Breast epithelium (tissue), 4 donors: ENCODE measurements around the gene FSTL3. TPM values are rescaled to one million over a fixed set of nuclear protein-coding genes. Genes with fewer than 3 reads are reported as not detected.

Experiments used
- DNase-seq, 2 donors: peaks; one replicate each; pipeline ENCODE4 v3.0.0-alpha.2; 2019; ENCODE audit warnings: low spot score in 2 of 2
- H3K27ac ChIP-seq, 2 donors: fragments of 200-600 bp; sonication (generic) in 1 of 2; one replicate each; pipeline ENCODE4 v1.5.1; 2016 to 2019; ENCODE audit warnings: mild to moderate bottlenecking in 1 of 2
- H3K27me3 ChIP-seq, 2 donors: fragments of 200-600 bp; sonication (generic) in 1 of 2; one replicate each; pipeline versions ENCODE4 v1.5.1 to v1.6.0; 2017 to 2019; ENCODE audit warnings: control low read depth in 1 of 2, mild to moderate bottlenecking in 1 of 2
- H3K36me3 ChIP-seq: fragments of 200-600 bp; one replicate; pipeline ENCODE4 v1.5.1; 2019
- H3K4me1 ChIP-seq, 2 donors: fragments of 200-600 bp; sonication (generic); one replicate each; pipeline ENCODE4 v1.5.1; 2016 to 2019; ENCODE audit warnings: control low read depth in 1 of 2
- H3K4me3 ChIP-seq, 3 donors: fragments of 200-600 bp; sonication (generic); 1 replicate in 2 of 3; 2 replicates in 1 of 3; pipeline ENCODE4 v1.5.1; 2016 to 2019; ENCODE audit warnings: mild to moderate bottlenecking in 3 of 3, moderate library complexity in 2 of 3
- H3K9me3 ChIP-seq, 2 donors: fragments of 200-600 bp; sonication (generic) in 1 of 2; one replicate each; pipeline ENCODE4 v1.5.1; 2016 to 2019; ENCODE audit warnings: control low read depth in 1 of 2
- POLR2A ChIP-seq: fragments of 450-650 bp; IDR thresholded peaks from one replicate; pipeline ENCODE4 v1.6.1; 2016; ENCODE audit warnings: antibody characterized with exemption, mild to moderate bottlenecking, moderate library complexity
- POLR2AphosphoS5 ChIP-seq, 3 donors: sonication (generic); formaldehyde crosslinking; IDR thresholded peaks; one replicate each; pipeline ENCODE4 v1.6.1; 2017; ENCODE audit warnings: antibody characterized with exemption in 3 of 3
- intact Hi-C: fragments of 100-400 bp; cut with DNase I; formaldehyde crosslinking; loops from one replicate; pipeline ENCODE4 v1.15.1; 2023; ENCODE audit warnings: low total_unique reads
- total RNA-seq, 3 donors: library from RNA; depleted of rRNA; stranded (reverse); fragments of >200 nt; gene quantifications; one replicate each; pipeline ENCODE4 v1.1.0, GENCODE V29; 2016
- TF ChIP-seq, protein P1 (sequence below), 3 donors: fragments of 450-650 bp; IDR thresholded peaks; one replicate each; pipeline ENCODE4 v1.5.1; 2016 to 2017; ENCODE audit warnings: antibody characterized with exemption in 3 of 3, mild to moderate bottlenecking in 3 of 3, moderate library complexity in 3 of 3

Gene FSTL3
- total RNA-seq, 3 donors from 2014 or later: 37.8 to 198 (median 111) TPM

DNA sequence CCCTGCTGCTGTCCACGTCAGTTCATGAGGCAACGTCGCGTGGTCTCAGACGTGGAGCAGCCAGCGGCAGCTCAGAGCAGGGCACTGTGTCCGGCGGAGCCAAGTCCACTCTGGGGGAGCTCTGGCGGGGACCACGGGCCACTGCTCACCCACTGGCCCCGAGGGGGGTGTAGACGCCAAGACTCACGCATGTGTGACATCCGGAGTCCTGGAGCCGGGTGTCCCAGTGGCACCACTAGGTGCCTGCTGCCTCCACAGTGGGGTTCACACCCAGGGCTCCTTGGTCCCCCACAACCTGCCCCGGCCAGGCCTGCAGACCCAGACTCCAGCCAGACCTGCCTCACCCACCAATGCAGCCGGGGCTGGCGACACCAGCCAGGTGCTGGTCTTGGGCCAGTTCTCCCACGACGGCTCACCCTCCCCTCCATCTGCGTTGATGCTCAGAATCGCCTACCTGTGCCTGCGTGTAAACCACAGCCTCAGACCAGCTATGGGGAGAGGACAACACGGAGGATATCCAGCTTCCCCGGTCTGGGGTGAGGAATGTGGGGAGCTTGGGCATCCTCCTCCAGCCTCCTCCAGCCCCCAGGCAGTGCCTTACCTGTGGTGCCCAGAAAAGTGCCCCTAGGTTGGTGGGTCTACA lies 6.6 kb downstream of the FSTL3 start:
- no peak overlapping the region for H3K27ac ChIP-seq
- intact Hi-C loops: no loop called here
- TF ChIP-seq, protein P1, sequence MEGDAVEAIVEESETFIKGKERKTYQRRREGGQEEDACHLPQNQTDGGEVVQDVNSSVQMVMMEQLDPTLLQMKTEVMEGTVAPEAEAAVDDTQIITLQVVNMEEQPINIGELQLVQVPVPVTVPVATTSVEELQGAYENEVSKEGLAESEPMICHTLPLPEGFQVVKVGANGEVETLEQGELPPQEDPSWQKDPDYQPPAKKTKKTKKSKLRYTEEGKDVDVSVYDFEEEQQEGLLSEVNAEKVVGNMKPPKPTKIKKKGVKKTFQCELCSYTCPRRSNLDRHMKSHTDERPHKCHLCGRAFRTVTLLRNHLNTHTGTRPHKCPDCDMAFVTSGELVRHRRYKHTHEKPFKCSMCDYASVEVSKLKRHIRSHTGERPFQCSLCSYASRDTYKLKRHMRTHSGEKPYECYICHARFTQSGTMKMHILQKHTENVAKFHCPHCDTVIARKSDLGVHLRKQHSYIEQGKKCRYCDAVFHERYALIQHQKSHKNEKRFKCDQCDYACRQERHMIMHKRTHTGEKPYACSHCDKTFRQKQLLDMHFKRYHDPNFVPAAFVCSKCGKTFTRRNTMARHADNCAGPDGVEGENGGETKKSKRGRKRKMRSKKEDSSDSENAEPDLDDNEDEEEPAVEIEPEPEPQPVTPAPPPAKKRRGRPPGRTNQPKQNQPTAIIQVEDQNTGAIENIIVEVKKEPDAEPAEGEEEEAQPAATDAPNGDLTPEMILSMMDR (IDR thresholded peaks at IDR 0.05): no peak

DNA sequence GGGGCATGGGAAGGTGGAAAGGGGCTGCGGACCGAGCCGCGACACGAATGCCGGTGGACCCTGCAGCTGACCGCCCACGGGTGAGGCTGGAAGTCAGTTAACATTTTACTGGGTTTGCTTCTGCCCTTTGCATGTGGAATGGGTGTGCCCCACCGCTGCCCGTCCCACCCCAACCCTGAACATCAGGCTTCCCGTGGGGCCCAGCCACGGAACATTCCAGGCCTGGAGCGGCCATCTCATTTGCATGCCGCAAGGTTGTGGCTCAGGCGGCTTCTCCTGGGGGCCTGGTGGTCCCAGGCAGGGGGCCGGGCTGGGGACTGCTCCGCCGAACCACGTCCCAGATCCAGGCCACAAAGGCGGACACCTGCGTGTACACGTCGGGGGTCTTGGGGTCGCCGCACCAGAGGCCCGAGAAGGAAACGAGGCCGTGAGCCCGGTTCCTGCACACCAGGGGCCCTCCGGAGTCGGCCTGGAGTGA lies 9.3 kb downstream of the FSTL3 start:
- H3K9me3 ChIP-seq: no peaks in the 10 kb centered on the region
- H3K27me3 ChIP-seq: no peaks in the 10 kb centered on the region
- no peak for DNase-seq
- no peaks in the 10 kb centered on the region for H3K36me3 ChIP-seq
- no peak overlapping the region for H3K4me3 ChIP-seq
- no peaks in the 10 kb centered on the region for H3K4me1 ChIP-seq
- no peak overlapping the region for H3K27ac ChIP-seq
- intact Hi-C loops: no loop called here
- TF ChIP-seq POLR2AphosphoS5 (IDR thresholded peaks at IDR 0.05) (no peak), POLR2A (no peak)
- TF ChIP-seq, protein P1 (IDR thresholded peaks at IDR 0.05): no peak

More for the DNA sequence above, 6.6 kb downstream of the FSTL3 start:
- no peak overlapping the region for H3K4me3 ChIP-seq
- no peaks in the 10 kb centered on the region for H3K9me3 ChIP-seq
- peak in 1 of 2 donors; percentile 47 for DNase-seq
- no peaks in the 10 kb centered on the region for H3K36me3 ChIP-seq
- H3K4me1 ChIP-seq: peaks cover 2 to 5% of the 10 kb centered on the region in 2 donors
- H3K27me3 ChIP-seq: no peaks in the 10 kb centered on the region

DNA sequence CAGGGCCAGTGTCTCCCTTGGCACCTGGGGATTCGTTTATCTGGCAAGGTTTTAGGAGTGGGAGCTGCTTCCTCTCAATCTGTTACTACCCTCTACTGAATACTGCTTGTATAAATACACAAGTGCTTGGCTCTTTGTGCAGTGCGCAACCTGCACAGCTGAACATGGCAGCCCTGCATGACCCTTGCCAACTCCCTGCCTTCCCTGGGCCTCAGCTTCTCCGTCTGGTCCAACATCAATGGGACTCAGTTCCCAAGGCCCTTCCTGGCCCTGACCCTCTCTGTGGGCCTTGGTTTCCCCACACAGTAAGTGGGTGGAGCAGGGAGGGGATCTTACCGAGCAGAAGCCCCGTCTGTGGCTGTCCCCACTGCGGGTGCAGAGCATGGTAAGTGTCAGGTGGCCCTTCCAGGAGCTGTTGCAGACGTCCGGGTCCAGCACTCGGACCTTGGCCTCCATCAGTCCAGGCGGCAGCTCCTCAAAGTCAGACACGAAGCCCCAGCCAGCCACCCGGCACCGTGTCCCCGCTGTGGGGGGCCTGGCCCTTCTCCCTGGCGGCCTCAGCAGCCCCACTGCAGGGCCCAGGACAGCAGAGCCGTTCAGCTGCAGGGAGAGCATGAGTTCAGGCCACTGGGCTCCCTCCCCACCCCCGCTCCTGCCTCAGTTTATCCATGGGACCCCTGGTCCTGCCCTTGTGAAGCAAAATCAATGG lies 10.6 kb downstream of the FSTL3 start:
- Histone ChIP-seq H3K27me3 (no peaks in the 10 kb centered on the region), H3K4me3 (no peak overlapping the region), H3K36me3 (no peaks in the 10 kb centered on the region), H3K4me1 (no peaks in the 10 kb centered on the region), H3K9me3 (no peaks in the 10 kb centered on the region), H3K27ac (no peak overlapping the region)
- intact Hi-C loops: no loop called here
- no peak for DNase-seq
- no peak for TF ChIP-seq POLR2AphosphoS5 (IDR thresholded peaks at IDR 0.05)
- TF ChIP-seq POLR2A: no peak
- TF ChIP-seq, protein P1 (IDR thresholded peaks at IDR 0.05): no peak

DNA sequence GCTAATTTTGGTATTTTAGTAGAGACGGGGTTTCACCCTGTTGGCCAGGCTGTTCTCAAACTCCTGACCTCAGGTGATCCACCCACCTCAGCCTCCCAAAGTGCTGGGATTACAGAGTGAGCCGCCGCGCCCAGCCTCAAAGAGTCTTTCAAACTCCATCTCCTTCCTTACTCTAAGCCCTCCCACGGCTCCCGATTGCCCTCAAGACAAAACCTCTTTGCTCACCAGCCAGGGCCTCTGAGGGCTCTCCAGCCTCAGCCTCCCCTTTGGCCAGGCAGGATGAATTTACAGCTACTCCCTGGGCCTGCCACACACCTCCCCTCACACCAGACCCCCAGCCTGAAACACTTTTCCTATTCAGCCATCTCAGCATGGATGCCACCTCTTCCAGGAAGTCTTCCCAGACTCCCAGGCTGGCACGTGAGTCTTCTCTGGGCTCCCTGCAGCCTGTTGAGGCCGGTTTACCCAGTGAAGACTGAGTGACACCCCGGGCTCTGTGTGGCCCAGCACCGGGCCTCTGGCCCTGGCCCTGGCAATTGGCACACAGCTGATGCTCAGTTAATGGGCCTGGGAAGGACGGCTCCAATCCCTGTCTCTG lies 11.5 kb downstream of the FSTL3 start:
- H3K4me3 ChIP-seq: no peak overlapping the region
- DNase-seq: no peak
- intact Hi-C loops: no loop called here
- no peaks in the 10 kb centered on the region for H3K9me3 ChIP-seq
- TF ChIP-seq POLR2A: no peak
- no peak for TF ChIP-seq POLR2AphosphoS5 (IDR thresholded peaks at IDR 0.05)
- TF ChIP-seq, protein P1 (IDR thresholded peaks at IDR 0.05): no peak
- no peaks in the 10 kb centered on the region for H3K4me1 ChIP-seq
- no peaks in the 10 kb centered on the region for H3K27me3 ChIP-seq
- no peak overlapping the region for H3K27ac ChIP-seq
- H3K36me3 ChIP-seq: no peaks in the 10 kb centered on the region

DNA sequence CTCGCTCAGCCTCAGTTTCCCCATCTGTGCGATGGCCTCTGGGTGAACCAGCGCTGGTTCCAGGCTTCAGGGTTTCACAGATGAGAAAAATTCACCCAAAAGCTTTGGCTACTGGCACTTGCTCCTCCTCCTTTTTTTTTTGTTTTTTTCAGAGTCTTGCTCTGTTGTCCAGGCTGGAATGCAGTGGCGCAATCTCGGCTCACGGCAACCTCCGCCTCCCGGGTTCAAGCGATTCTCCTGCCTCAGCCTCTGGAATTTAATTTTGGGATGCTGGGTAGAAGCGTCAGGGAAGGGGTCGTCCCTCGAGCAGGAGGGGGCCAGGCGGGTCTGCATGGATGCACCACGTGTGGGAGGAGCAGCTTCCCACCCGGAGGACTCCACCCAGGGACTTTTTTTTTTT lies 12.0 kb downstream of the FSTL3 start:
- peak in 1 of 2 donors; percentile 44 for DNase-seq
- Histone ChIP-seq H3K27ac (no peak overlapping the region), H3K9me3 (no peaks in the 10 kb centered on the region), H3K36me3 (no peaks in the 10 kb centered on the region), H3K4me3 (no peak overlapping the region), H3K27me3 (no peaks in the 10 kb centered on the region), H3K4me1 (no peaks in the 10 kb centered on the region)
- intact Hi-C loops: no loop called here
- TF ChIP-seq POLR2AphosphoS5 (IDR thresholded peaks at IDR 0.05): no peak
- TF ChIP-seq POLR2A: no peak
- TF ChIP-seq, protein P1 (IDR thresholded peaks at IDR 0.05): no peak
